Fibroblast of lung (primary cell): ENCODE results near the gene GPBAR1.

Experiments
- CTCF ChIP-seq, 2 donors: IDR thresholded peaks in 1 of 2; conservative IDR thresholded peaks in 1 of 2; 1 replicate in 1 of 2; 2 replicates in 1 of 2; pipeline ENCODE4 v1.5.1; 2011 to 2012; ENCODE audit warnings: low read length in 2 of 2, control low read depth in 1 of 2, inconsistent platforms in 1 of 2, low read depth in 1 of 2, mild to moderate bottlenecking in 1 of 2
- EZH2 ChIP-seq: IDR thresholded peaks from 2 replicates; pipeline ENCODE4 v1.5.1; 2012; ENCODE audit warnings: low read length, control low read depth, mild to moderate bottlenecking; ENCODE audit errors: missing control alignments

GRCh38 chr2:218291318-218292047 lies 30.7 kb downstream of the GPBAR1 start:
- TF ChIP-seq CTCF (conservative IDR thresholded peaks at IDR 0.05 in 1 of 2, IDR thresholded peaks at IDR 0.05 in 1 of 2; ENCODE audit: low read depth in 1 of 2, low read length in 2 of 2) (no peak), EZH2 (no peak)
